HL-60 (cell line): Measurements from ENCODE around the gene OR10D3.

ENCODE experiments used
- DNase-seq, 2 experiments: peaks; one replicate each; pipeline ENCODE4 v3.0.0-alpha.2; 2010 to 2020; ENCODE audit warnings: low read depth in 1 of 2, low spot score in 1 of 2
- H3K27ac ChIP-seq: fragments of 250-450 bp; sonication (Bioruptor Pico); replicated peaks from 2 replicates; pipeline ENCODE4 v1.5.1; 2020; ENCODE audit warnings: mild to moderate bottlenecking, moderate library complexity
- H3K27me3 ChIP-seq: fragments of 250-450 bp; sonication (Bioruptor Pico); 2 replicates; pipeline ENCODE4 v1.5.1; 2021; ENCODE audit warnings: mild to moderate bottlenecking, moderate library complexity; ENCODE audit not compliant: insufficient read depth, poor library complexity, severe bottlenecking
- H3K4me3 ChIP-seq: replicated peaks from 2 replicates; pipeline ENCODE4 v1.5.1; 2011; ENCODE audit warnings: mild to moderate bottlenecking, control low read depth, low read length; ENCODE audit not compliant: insufficient read depth
- GABPA ChIP-seq: IDR thresholded peaks from 2 replicates; pipeline ENCODE4 v1.6.1; 2012; ENCODE audit warnings: low read depth
- POLR2AphosphoS5 ChIP-seq: IDR thresholded peaks from 2 replicates; pipeline ENCODE4 v1.6.1; 2012; ENCODE audit warnings: low read depth
- SPI1 ChIP-seq: IDR thresholded peaks from 2 replicates; pipeline ENCODE4 v1.6.1; 2012; ENCODE audit warnings: low read depth, mild to moderate bottlenecking, borderline replicate concordance
- TF ChIP-seq, protein P1 (sequence below): IDR thresholded peaks from 2 replicates; pipeline ENCODE4 v1.6.1; 2012; ENCODE audit warnings: low read depth; ENCODE audit not compliant: insufficient replicate concordance
- TF ChIP-seq, protein P2 (sequence below): IDR thresholded peaks from one replicate; pipeline ENCODE4 v1.5.1; 2011; ENCODE audit warnings: low read length, control low read depth, inconsistent platforms; ENCODE audit not compliant: insufficient read depth

Gene OR10D3

DNA sequence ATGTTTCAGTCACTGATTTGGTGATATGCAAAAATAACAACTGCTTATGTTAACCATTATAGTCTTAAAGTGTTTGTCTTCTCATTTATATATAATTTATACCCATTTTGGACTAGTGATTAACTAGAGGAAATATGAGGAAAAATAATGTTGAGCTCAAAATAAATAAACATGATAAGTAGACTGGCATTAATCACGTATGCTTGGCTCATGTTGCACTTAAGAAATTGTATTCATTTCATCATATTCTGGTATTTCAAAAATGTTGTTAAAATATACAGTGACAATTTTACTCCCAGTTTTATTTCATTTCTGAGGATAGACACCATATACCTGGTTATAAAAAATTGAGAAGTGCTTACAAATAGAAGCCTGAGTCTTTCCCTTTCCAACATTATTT, 3.8 kb upstream of the OR10D3 start:
- DNase-seq: no peak
- no peak overlapping the region for H3K4me3 ChIP-seq
- no peak overlapping the region for H3K27ac ChIP-seq
- TF ChIP-seq GABPA (no peak), POLR2AphosphoS5 (no peak), SPI1 (no peak)
- TF ChIP-seq, protein P1, sequence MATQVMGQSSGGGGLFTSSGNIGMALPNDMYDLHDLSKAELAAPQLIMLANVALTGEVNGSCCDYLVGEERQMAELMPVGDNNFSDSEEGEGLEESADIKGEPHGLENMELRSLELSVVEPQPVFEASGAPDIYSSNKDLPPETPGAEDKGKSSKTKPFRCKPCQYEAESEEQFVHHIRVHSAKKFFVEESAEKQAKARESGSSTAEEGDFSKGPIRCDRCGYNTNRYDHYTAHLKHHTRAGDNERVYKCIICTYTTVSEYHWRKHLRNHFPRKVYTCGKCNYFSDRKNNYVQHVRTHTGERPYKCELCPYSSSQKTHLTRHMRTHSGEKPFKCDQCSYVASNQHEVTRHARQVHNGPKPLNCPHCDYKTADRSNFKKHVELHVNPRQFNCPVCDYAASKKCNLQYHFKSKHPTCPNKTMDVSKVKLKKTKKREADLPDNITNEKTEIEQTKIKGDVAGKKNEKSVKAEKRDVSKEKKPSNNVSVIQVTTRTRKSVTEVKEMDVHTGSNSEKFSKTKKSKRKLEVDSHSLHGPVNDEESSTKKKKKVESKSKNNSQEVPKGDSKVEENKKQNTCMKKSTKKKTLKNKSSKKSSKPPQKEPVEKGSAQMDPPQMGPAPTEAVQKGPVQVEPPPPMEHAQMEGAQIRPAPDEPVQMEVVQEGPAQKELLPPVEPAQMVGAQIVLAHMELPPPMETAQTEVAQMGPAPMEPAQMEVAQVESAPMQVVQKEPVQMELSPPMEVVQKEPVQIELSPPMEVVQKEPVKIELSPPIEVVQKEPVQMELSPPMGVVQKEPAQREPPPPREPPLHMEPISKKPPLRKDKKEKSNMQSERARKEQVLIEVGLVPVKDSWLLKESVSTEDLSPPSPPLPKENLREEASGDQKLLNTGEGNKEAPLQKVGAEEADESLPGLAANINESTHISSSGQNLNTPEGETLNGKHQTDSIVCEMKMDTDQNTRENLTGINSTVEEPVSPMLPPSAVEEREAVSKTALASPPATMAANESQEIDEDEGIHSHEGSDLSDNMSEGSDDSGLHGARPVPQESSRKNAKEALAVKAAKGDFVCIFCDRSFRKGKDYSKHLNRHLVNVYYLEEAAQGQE: no peak
- TF ChIP-seq, protein P2, sequence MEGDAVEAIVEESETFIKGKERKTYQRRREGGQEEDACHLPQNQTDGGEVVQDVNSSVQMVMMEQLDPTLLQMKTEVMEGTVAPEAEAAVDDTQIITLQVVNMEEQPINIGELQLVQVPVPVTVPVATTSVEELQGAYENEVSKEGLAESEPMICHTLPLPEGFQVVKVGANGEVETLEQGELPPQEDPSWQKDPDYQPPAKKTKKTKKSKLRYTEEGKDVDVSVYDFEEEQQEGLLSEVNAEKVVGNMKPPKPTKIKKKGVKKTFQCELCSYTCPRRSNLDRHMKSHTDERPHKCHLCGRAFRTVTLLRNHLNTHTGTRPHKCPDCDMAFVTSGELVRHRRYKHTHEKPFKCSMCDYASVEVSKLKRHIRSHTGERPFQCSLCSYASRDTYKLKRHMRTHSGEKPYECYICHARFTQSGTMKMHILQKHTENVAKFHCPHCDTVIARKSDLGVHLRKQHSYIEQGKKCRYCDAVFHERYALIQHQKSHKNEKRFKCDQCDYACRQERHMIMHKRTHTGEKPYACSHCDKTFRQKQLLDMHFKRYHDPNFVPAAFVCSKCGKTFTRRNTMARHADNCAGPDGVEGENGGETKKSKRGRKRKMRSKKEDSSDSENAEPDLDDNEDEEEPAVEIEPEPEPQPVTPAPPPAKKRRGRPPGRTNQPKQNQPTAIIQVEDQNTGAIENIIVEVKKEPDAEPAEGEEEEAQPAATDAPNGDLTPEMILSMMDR: no peak
- H3K27me3 ChIP-seq: no peaks in the 10 kb centered on the region

DNA sequence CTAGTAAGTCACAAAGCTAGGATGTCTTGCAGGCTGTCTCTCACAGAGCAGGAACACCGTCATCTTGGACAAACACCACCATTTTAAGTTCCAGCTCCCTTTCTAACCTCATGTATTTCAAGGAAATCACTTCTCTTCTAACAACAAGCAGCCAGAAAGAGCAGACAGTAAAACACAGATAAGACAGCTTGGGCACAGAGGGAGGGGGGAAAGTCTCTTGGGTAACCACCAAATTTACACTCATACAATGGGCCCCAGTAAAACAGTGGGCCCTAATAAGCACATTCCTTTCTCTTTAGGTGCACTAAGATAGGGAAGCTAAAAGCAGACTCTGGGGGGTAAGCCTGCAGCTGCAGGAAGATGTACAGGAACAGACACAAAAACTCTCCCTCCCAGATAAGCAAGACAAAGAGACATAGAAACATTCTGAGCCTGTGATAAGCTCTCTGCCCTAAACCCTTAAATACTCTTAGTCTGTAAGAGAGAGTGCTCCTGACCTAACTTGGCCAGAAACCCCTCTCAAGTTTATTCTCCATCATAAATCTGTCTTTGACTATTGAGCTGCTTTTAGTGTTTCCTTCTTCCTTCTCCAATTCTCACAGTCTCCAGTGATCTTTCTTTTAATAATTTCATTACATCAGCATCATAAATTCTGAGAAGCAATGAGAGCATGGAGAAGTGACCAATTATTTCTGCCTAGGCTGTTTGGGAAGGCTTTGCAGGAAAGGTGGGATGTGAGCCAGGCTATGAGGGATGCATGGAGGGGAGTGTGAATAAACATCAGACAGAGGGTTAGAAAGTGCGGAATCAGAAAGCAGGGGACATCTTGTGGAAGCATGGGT, 7.4 kb downstream of the OR10D3 start:
- DNase-seq: no peak

DNA sequence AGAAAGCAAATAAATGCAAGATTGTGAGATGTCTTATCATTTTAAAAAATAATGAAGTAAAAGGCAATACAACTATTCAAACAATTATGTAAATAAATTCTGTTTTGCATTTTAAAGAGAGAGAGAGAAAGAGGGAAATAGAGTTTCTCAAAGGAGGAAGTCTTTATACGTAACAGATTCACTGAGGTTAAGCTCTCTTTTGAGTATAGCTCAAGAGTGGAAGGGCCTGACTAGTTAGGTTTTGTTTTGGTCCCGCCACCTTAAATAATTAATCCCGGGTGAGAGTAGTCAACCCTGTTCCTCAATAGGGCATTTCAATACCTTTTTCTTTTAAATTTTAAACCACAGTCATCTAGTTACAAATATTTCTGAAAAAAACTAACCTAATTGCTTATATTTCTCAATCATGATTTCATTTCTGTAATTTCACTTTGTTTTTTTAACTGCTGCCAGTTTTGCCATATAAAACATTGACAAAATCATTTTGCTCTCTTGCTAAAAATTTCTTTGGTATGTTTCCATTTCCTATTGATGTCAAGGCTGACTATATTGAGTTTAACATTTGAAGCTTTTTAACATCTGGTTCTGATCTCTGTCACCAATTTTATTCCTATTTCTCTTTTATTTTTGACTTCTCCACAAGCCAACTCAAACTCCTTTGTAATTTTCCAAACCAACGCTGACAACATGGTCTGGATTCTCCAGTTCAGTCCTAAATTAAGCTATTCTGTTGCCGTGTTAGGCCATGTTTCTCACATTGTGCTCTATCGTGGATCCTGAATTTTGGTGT, 10.3 kb downstream of the OR10D3 start:
- no peak overlapping the region for H3K27ac ChIP-seq
- DNase-seq: no peak
- TF ChIP-seq GABPA (no peak), SPI1 (peak; percentile 61)
- no peaks in the 10 kb centered on the region for H3K27me3 ChIP-seq
- H3K4me3 ChIP-seq: no peak overlapping the region

More for the DNA sequence above, 7.4 kb downstream of the OR10D3 start:
- no peak overlapping the region for H3K27ac ChIP-seq
- no peak overlapping the region for H3K4me3 ChIP-seq
- H3K27me3 ChIP-seq: no peaks in the 10 kb centered on the region
- TF ChIP-seq, protein P1: no peak
- no peak for TF ChIP-seq POLR2AphosphoS5
- no peak for TF ChIP-seq SPI1
- TF ChIP-seq GABPA: no peak
- TF ChIP-seq, protein P2: no peak
